ENCODE data around the gene CCDC24.

DNA sequence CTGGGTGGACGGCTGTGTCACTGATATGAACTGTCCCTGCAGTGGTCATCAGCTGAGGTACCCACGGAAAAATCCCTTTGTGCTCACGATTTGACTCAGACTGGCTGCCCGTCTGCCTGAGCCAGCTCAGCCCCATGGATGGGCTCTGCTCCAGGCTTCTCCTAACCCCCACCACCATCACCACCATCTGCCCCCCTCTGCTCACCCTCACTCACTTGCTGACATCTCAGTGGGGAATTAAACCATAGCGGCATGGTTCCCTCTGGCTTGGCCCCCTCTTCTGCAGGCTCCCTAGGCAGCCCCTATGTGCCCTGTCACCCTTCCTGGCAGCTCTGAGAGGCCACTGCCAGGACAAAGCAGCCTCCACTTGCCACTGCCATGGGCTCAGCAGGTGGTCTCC is 22.6 kb downstream of the CCDC24 start:
- no peak for TF ChIP-seq POLR2A (IDR thresholded peaks at IDR 0.05)
- TF ChIP-seq, protein P1, sequence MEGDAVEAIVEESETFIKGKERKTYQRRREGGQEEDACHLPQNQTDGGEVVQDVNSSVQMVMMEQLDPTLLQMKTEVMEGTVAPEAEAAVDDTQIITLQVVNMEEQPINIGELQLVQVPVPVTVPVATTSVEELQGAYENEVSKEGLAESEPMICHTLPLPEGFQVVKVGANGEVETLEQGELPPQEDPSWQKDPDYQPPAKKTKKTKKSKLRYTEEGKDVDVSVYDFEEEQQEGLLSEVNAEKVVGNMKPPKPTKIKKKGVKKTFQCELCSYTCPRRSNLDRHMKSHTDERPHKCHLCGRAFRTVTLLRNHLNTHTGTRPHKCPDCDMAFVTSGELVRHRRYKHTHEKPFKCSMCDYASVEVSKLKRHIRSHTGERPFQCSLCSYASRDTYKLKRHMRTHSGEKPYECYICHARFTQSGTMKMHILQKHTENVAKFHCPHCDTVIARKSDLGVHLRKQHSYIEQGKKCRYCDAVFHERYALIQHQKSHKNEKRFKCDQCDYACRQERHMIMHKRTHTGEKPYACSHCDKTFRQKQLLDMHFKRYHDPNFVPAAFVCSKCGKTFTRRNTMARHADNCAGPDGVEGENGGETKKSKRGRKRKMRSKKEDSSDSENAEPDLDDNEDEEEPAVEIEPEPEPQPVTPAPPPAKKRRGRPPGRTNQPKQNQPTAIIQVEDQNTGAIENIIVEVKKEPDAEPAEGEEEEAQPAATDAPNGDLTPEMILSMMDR (IDR thresholded peaks at IDR 0.05): no peak
